HG02763 (cell line): ENCODE data around the gene SCNN1B.
"Not testable (repeated sequence)": the region's sequence is repeated elsewhere in the genome, so short reads cannot be mapped to it uniquely, and the experiment has no call there.

Experiments
- ATAC-seq: cut with Tn5 transposase; IDR thresholded peaks from one replicate; pipeline ENCODE4 v1.9.1; 2021; ENCODE audit warnings: mild to moderate bottlenecking, moderate library complexity; ENCODE audit not compliant: unreplicated experiment

The SCNN1B gene

DNA sequence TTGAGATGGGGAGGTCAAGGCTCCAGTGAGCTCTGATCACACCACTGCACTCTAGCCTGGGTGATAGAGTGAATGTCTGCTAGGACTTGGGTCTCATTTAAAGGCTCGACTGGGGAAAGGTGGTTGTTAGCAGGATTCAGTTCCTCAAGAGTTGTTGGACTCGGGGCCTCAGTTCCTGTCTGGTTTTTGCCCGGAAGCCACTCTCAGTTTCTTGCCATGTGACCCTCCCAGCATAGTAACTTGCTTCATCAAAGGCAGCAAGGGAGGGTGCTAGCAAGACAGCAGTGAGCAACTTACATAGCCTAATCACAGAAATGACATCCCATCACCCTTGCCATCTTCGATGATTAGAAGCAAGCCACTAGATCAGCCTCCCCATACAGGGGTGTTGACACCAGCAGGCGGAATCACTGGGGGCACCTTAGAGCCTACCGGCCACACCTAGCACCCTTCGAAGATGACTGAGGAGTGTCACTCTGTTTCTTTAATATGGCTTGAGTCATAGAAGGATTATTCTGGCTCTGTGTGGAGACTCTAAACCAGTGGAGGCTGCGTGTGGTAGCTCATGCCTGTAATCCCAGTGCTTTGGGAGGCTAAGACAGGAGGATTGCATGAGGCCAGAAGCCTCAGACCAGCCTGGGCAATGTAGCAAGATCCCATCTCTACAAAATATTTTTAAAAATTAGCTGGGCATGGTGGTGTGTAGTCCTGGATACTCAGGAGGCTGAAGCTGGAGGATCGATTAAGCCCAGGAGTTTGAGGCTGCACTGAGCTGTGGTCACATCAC is 13.2 kb upstream of the SCNN1B start:
- ATAC-seq = no peak

GRCh38 chr16:23290189-23291062 is 11.7 kb upstream of the SCNN1B start:
- no peak for ATAC-seq

- no peak for ATAC-seq
Measured at GRCh38 chr16:23293016-23293415, 9.1 kb upstream of the SCNN1B start.

- no peak for ATAC-seq
Measured at GRCh38 chr16:23294260-23294659, 7.8 kb upstream of the SCNN1B start.

DNA sequence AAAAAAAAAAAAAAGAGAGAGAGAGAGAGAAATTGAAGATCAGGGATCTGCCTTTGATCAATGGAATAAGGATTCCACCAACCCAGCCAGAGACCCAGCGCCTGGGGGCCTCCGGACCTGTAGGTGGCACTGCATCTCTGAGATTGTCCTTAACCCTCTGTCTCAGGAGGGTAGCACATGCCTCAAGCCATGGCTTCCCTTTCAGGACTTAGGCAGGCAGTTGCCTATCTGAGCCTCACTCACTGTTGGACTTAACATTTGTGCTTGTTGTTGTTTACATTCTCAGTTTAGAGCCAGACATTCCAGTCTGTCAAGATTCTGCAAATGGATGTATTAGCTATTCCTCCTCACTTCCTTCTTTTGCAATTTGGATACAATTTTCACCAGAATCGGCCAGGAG is 5.1 kb upstream of the SCNN1B start:
- ATAC-seq = no peak

DNA sequence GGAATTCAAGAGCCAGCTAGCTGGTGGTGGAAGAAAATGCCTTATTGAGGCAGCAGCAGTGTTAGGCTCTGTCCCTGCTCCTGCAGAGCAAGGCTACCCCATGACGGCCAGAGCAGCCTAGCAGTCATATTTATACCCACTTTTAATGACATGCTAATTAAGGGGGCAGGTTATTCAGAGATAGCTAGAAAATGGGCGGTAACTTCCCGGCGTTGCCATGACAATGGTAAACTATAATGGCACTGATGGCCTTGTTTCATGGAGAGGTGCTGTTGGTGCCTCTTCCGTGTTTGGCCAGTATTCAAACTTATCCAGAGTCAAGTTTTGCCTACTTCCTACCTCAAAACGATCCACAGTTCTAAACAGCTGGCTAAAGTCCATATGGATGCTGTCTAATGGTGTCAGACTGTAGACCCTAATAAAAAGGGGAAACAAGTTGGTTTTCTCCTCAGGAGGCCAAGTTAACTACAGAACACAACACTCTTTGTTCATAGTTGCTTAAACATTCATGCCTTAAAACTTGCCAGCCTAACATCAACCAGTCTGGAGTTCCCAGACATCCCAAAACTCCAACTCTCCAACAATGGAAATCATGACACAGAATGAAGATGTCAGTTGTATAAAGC is 3.7 kb upstream of the SCNN1B start:
- no peak for ATAC-seq

DNA sequence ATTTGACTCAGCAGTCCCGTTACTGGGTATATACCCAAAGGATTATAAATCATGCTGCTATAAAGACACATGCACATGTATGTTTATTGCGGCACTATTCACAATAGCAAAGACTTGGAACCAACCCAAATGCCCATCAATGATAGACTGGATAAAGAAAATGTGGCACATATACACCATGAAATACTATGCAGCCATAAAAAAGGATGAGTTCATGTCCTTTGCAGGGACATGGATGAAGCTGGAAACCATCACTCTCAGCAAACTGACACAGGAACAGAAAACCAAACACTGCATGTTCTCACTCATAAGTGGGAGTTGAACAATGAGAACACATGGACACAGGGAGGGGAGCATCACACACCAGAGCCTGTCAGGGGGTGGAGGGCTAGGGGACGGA is 2.3 kb upstream of the SCNN1B start:
- ATAC-seq = not testable (repeated sequence)

- ATAC-seq = no peak
Measured at GRCh38 chr16:23301251-23302044, 654 bp upstream of the SCNN1B start.

- ATAC-seq = no peak
Measured at GRCh38 chr16:23303685-23304084, 1.6 kb downstream of the SCNN1B start.

- no peak for ATAC-seq
Measured at GRCh38 chr16:23304620-23305019, 2.5 kb downstream of the SCNN1B start.

- ATAC-seq = no peak
Measured at GRCh38 chr16:23306199-23307100, 4.3 kb downstream of the SCNN1B start.

DNA sequence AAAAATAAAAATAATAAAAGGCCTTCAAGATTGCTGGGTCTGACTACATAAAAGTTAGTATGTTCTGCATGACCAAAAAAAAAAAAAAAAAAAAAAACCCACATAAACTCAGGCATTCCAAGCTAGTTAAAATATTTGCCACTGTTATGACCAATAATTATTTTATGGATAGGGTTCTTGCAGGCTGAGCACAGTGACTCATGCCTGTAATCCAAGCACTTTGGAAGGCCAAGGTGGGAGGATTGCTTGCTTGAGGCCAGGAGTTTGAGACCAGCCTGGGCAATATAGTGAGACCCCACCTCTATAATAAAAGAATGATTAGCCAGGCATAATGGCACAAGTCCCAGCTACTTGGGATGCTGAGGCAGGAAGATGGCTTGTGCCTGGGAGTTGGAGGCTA is 8.1 kb downstream of the SCNN1B start:
- ATAC-seq = no peak

GRCh38 chr16:23310744-23311143 is 8.6 kb downstream of the SCNN1B start:
- ATAC-seq = no peak

DNA sequence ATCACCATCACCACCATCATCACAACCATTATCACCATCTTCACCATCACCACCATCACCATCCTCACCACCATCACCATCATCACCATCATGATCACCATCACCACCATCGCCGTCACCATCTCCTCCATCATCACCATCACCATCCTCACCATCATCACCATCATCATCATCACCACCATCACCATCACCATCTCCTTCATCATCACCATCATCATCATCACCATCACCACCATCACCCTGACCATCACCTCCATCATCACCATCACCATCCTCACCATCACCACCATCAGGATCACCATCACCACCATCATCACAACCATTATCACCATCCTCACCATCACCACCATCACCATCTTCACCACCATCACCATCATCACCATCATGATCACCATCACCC is 14.1 kb downstream of the SCNN1B start:
- ATAC-seq = no peak

DNA sequence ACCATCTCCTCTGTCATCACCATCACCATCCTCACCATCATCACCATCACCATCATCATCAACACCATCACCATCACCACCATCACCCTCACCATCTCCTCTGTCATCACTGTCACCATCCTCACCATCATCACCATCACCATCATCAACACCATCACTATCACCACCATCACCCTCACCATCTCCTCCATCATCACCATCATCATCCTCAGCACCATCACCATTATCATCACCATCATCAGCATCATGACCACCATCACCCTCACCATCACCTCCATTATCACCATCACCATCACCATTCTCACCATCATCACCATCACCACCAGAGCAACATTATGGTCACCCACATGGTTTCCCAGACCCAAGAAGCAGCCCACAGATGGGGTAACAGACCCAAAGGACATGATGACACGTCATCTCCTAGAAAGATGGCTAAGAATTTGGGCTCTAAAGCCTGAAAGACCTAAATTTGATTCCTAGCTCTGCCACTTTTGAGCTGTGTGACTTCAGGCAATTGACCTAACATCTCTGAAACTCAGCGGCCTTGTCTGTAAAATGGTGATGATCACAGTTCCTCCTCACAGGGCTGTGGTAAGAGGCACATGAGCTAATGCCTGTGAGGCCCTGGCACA is 14.6 kb downstream of the SCNN1B start:
- no peak for ATAC-seq

DNA sequence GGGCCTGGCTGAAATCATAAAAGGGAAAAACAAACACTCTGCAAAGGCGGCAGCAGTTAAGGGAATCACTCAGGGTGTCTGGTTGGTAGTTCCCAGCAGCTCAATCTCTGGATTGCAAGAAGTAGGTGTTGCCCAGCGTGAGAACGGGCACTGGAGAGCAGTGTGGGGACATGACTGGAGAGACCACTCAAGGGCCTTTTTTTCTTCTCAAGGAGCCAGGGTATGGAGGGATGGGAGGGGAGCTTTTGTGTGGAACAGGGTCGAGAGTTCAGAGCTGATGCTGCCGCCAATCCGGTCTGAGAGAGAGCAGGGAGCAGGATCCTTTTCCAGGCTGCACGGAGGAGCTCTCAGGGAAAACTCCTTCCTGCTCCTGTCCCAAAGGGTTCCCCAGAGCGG is 15.2 kb downstream of the SCNN1B start:
- ATAC-seq = no peak

DNA sequence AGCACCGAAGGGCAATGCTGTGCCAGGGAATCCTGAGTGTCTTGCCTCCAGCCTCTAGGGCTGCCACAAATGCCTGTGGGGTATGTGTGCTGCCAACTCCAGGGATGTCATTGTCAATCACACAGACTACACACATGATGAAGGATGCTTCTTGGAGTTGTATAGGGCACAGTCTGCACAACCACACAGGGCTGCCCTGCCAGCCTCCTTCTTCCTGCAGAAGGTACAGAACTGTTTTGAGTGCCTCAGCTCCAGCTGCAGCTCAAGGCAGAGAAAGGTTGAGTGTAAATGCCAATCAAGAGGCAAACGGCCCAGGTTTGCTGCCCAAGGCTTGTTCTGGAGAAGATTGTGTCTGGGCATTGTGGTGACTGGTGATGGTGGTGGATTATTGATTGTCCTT is 15.6 kb downstream of the SCNN1B start:
- no peak for ATAC-seq

DNA sequence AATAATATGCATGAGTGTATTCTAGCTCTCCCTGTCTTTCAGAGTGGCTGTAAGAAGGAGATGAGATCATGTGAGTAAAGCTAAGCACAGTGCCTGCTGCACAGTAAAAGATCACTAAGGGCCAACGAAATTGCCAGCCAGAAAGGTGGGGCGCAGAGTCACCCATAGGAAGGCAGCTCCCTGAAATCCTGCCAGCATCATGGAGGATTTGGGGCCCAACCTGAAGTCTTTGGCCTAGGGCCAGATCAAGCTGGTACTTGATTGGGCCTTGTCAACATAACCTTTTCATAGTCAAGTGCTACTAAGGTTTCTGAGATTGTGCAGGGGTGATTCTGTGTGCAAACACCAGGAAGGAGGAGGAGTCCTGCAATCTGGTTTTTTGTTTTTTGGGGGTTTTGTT is 16.5 kb downstream of the SCNN1B start:
- no peak for ATAC-seq

DNA sequence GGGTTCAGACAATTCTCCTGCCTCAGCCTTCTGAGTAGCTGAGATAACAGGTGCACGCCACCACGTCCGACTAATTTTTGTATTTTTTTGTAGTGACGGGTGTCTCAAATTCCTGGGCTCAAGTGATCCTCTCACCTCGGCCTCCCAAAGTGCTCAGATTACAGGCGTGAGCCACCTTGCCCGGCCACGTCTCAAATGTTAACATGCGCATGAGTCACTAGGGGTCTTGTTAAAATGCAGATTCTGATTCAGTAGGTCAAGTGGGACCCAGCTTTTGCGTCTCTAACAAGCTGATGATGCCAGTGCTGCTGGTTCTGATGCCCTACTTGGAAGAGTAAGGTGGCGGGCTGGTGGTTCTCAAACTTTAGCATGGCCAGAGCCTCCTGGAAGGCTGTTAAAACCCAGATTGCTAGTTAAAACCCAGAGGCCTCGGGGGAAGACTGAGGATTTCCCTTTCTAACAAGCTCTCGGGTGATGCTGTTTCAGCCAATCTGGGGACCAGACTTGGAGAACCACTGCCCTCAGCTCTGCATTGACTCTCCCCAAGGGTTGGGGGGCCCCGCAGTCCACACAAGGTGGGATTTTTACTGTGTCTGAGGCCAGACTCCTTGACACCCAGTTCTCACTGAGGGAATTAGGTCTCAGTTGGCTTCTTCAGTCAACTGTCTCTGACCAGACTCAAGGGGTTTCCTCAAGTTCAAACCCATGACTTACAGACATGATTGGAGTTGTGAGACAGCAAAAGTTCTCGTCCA is 17.9 kb downstream of the SCNN1B start:
- ATAC-seq = no peak
